HG03565 (cell line): Measurements from ENCODE around the gene DDX47.
A peak's percentile ranks its signal among the peaks of the same experiment; 100 is the strongest.
"Not testable (repeated sequence)": the region's sequence is repeated elsewhere in the genome, so short reads cannot be mapped to it uniquely, and the experiment has no call there.

Source experiments
- ATAC-seq: cut with Tn5 transposase; IDR thresholded peaks from one replicate; pipeline ENCODE4 v1.9.1; 2021; ENCODE audit warnings: mild to moderate bottlenecking, moderate library complexity; ENCODE audit not compliant: unreplicated experiment

The DDX47 gene

DNA sequence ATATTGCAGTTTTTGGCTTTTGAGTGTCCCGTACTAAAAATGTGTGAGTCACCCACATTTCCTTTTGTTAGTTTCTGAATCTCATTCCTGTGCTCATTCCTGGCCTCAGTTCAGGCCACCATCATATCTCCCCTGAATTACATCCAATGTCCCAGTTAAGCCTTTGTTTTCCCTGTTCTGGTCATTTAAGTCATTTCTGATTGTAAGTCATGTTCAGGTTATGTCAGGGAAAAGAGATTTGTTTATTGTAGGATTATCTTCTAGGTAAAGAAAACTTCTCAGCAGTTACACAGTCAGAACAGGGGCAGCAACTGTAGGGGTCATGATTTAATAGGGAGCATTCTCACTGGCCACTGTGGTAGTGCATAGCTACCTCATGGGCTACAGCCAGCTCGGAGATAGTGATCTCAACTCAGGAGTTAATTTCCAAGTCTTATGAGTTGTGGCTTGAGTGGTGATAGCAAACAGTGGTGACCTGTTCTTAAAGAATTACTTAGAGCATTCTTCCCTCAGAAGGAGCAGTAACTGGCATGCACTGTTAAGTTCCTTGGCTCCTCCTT is 6.7 kb downstream of the DDX47 start:
- no peak for ATAC-seq

DNA sequence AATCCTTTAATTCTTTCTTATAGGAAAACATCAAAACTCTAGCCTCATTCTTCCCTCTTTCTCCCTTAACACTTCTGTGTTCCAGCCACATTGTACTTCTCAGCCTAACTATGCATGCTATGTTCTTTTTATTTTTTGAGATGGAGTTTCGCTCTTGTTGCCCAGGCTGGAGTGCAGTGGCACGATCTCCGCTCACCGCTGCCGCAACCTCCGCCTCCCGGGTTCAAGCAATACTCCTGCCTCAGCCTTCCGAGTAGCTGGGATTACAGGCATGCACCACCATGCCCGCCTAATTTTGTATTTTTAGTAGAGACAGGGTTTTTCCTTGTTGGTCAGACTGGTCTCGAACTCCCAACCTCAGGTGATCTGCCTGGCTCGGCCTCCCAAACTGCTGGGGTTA is 7.2 kb downstream of the DDX47 start:
- ATAC-seq: not testable (repeated sequence)

DNA sequence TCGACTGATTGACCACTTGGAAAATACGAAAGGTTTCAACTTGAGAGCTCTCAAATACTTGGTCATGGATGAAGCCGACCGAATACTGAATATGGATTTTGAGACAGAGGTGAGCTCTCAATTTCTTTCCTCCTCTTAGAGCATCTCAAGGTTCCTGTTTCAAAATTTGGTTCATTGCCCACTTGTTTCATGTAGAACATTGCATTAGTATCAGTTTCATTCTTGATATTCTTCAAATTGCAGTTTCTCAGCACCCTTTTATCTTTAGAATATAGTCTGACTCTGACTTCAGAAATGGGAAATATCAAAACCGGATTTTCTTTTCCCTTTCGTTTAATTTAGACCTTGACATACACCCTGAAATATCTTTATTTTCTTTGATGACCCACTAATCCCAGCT is 8.8 kb downstream of the DDX47 start:
- peak; percentile 56 for ATAC-seq

DNA sequence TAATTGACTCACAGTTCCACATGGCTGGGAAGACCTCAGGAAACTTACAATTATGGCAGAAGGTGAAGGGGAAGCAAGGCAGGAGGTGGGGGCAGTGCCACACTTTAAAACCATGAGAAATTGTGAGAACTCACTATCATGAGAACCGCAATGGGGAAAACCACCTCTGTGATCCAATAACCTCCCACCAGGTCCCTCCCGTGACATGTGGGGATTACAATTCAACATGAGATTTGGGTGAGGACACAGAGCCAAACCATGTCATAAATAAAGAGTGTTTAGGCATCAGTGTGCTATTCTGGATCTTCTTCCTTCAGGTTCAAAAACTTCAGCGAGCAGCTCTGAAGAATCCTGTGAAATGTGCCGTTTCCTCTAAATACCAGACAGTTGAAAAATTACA is 9.7 kb downstream of the DDX47 start:
- no peak for ATAC-seq

DNA sequence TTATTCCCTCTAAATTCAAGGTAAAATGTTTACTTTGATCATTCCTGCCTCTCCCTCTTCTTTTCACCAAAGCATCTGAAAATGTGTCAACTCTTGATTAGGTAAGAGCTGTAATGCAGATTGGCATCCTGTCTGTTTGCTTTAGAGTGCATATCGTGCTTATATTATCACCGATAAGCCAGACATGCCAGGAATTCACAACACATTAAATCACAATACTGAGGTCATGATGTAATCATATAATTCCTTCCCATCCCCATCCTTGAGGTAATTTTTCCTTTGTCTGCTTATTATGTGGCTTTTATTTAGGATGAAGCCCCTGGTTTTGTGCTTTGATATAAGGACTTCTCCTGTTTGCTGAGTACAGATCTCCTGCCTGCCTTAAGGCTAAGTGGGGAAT is 10.2 kb downstream of the DDX47 start:
- ATAC-seq: no peak

DNA sequence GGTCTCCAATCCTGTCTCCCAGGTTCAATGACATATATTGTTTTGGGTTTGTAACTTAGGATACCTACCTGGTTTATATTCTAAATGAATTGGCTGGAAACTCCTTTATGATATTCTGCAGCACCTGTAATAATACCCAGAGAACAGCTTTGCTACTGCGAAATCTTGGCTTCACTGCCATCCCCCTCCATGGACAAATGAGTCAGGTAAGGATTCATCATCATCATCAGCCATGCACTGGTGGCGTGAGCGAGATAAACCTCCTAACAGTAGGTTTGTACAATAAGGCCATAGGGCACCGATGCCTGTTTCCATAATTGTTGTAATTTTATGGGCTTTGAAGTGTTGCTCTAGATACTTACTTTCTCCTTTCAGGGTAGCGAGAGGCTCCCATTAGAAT is 10.7 kb downstream of the DDX47 start:
- ATAC-seq: no peak

DNA sequence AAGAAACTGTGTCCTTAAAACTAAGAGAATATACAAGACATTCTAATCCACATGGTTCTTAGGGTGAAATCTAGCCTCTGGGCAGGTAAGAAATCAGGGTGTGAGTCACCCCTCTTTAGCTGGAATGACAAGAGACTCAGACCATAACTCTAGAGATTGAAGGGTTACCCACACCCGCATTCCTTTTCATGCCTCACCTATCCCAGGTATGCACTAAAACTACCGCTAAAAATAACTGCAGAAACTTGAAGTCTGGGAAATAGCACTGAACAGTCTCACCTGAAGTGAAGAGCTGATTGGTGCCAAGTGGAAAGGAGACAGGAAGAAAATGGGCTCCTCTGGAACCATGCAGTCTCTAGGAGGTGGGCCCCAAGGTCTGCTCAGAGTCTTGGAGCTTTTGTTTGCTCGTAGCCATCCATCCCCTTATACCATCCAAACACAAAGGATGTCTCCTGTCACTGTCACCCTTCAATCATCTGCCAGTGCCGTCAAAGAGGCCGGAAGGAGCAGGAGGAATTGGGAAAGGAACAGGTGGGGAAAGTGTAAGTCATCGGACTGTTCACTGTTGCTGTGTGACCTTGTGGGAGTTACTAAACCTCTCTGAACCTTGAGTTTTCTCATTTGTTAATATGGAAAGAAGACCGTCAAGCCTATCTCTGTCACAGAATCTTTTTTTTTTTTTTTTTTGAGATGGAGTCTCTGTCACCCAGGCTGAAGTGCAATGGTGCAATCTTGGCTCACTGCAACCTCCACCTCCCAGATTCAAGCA is 22.4 kb downstream of the DDX47 start:
- ATAC-seq: no peak

DNA sequence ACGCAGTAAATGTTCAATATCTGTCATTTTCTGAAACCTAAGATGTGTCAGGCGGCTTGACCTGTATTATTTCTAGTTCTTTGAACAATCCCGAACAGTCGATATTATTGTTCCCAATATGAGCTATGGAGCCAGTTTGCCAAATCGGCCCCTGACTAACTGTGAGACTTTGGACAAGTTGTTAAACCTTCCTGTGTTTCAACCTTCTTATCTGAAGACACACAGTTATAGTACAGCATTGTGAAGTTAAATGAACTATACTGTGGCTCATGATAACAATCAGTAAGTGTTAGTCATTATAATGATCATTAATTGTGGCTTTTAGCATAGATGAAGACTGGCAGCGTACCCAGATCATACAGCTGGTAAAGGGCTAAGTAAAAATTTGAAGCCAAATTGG is 23.4 kb downstream of the DDX47 start:
- no peak for ATAC-seq

DNA sequence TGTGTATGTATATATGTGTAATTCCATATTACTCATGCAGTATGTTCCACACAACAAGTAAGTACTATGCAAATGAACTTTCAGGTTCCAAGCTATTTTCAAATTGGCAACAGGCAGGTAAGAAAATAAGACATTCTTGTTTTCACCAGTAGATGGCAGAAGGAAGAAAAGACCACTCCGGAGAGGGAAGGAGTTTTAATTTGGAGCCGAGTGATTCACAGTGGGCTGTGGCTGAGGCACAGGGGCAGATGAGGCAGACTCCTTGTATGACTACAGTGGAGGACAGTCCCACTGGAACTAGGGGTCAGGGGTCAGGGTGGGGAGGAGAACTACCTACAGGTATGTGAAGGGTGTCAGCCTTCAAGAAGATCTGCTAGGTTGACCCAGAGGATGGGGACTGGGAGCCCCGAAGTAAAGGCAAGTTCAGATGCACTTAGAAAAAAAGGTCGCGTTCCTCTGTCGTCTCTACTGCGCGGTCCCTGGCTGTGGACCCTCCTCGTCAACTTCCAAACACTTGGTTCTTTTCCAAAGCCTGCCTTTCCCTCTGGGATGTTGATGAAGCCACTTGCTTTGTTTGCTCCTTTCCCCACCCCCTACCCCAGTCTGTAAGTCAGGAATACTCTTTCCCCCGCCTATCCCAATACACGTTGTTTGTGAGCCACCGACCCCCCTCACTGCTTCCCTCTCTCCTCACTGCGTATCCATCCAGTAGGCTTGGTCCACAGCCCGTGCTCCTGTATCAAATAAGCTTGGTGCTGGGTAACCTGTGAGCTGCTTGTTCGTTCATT is 24.1 kb downstream of the DDX47 start:
- no peak for ATAC-seq

DNA sequence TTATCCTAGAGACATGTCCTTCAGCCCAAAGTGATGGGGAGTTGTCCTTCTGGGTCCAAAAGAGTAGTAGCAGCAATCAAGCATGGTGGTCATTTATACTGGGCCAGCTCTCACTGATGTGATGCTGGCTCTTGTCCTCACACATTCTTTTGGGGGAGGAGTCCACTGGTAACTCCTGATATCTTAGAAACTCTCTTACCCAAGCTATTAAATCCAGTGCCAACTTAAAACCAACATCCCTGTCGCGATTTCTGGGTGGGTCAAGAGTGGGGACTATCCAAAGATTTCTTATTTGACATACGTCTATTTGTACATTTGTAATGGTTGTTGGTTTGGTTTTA is 24.6 kb downstream of the DDX47 start:
- ATAC-seq: no peak

DNA sequence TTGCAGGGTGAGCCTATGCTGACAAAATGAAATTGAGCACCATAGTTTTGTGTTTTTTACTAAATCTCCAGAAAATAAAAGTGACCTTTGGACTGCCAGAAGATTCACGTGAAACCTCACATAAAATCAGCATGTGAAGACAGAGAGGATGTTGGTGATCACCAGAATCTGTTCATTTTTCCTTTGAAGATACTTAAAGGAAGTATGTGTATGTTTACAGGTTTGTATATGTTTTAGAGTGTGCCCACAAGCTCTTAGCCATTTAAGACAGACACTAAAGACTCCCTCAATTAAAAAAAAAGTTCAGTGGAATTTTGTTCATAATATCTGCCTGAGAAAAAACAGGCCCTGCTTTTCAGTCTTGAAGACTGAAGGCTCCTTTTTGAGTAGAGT is 25.9 kb downstream of the DDX47 start:
- no peak for ATAC-seq

DNA sequence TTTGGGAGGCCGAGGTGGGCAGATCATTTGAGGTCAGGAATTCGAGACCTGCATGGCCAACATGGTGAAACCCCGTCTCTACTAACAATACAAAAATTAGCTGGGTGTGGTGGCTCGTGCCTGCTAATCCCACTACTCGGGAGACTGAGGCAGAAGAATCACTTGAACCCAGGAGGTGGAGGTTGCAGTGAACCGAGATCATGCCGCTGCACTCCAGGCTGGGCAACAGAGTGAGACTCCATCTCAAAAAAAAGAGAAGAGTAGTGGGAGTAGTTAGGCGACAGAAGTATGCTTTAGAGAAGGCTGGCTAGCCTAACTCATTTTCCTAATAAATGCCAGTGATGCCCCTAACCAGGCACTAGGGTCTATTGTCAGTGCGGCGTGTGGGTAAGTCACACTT is 26.3 kb downstream of the DDX47 start:
- not testable (repeated sequence) for ATAC-seq

DNA sequence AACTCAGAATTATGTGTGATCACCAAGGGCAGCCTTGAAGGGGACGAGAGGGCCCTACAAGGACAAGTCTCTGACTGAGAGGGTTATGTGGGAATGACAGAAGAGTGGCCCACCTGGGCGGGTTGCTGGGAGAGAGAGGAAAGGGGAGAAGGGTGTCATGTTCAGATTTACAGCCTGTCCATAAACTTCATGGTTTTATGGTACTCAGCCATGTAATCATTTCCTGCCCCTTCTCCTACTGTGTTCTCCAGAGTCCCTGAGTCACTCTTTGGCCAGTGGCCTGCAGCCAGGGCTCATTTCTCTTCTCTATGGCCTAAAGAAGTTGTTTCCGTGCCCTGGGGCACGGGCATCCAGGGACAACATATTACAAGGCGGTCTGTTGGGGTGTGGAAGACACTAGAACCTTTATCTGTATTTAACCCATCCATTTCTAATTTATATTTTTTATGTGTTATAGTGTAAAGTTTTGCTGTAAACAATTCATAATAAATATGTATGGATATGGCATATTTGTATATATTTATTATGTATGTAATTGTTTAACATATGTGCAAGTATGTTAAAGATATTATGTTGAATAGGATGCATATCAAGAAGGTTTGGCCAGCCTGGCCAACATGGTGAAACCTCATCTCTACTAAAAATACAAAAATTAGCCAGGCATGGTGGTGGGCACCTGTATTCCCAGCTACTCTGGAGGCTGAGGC is 26.9 kb downstream of the DDX47 start:
- no peak for ATAC-seq

DNA sequence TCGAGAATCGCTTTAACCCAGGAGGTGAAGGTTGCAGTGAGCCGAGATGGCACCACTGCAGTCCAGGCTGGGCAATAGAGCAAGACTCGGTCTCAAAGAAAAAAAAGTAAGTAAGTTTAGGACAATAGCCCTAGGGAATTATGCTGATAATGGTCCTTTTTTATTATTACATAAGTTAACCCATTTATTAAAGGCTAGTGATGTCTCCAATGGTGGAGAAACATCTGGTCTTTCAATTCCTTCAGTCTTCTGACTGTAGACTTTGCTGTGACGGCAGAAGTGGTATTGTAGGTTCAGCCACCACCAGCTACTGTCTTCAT is 27.4 kb downstream of the DDX47 start:
- no peak for ATAC-seq

DNA sequence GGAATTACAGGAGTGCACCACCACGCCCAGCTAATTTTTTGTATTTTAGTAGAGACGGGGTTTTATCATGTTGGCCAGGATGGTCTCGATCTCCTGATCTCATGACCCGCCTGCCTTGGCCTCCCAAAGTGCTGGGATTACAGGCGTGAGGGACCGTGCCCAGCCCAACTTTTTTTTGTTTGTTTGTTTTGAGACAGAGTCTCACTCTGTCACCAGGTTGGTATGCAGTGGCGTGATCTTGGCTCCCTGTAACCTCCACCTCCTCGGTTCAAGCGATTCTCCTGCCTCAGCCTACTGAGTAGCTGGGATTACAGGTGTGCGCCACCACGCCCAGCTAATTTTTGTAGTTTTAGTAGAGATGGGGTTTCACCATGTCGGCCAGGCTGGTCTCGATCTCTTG is 28.3 kb downstream of the DDX47 start:
- ATAC-seq: not testable (repeated sequence)

DNA sequence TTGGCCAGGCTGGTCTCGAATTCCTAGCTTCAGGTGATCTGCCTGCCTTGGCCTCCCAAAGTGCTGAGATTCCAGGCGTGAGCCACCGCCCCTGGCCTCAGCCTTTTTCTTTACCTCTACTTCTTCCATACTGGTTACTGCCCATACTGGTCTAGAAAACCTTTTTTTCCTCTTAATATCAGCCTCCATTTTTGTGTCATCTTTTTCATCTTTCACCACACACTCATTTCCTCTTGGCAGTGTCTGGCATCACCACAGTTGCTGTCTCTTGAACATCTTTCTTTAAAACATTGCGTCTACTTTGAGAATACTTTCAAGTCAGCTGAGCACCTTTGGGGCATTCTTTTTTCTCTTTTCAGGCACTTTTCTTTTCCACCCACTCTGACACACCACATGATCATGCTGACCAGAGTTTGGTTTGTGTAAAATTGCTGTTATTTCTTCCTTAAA is 32.7 kb downstream of the DDX47 start:
- no peak for ATAC-seq

DNA sequence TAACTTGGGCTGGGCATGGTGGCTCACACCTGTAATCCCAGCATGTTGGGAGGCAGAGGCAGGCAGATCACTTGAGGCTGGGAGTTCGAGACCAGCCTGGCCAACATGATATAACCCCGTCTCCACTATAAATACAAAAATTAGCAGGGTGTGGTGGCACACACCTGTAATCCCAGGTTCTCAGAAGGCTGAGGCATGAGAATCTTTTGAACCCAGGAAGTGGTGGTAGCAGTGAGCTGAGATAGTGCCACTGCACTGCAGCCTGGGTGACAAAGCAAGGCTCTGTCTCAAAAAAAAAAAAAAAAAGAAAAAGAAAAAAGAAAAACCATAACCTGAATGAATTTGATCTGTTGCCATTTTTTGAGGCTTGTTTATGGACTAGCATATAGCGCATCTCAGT is 33.6 kb downstream of the DDX47 start:
- not testable (repeated sequence) for ATAC-seq

DNA sequence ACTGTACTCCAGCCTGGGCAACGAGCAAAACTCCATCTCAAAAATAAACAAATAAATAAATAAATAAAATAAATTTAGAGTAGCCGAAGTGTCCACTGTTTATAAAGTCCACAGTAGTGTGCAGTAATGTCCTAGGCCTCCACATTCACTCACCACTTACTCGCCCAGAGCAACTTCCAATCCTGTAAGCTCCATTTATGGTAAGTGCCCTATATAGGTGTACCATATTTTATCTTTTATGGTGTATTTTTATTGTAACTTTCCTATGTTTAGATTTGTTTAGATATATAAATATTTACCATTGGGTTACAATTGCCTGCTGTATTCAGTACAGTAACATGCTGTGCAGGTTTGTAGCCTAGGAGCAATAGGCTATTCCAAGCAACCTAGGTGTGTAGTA is 40.3 kb downstream of the DDX47 start:
- no peak for ATAC-seq

DNA sequence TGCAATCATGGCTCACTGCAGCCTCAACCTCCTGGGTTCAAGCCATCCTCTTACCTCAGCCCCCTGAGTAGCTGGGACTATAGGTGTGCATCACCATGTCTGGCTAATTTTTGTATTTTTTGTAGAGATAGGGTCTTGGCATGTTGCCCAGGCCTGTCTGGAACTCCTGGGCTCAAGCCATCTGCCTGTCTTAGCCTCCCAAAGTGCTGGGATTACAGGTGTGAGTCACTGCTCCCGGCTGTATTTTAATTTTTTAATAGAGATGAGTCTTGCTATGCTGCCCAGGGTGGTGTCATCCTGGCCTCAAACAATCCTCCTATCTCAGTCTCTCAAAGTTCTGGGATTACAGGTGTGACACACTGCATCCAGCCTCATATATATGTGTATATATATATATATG is 46.5 kb downstream of the DDX47 start:
- ATAC-seq: no peak

DNA sequence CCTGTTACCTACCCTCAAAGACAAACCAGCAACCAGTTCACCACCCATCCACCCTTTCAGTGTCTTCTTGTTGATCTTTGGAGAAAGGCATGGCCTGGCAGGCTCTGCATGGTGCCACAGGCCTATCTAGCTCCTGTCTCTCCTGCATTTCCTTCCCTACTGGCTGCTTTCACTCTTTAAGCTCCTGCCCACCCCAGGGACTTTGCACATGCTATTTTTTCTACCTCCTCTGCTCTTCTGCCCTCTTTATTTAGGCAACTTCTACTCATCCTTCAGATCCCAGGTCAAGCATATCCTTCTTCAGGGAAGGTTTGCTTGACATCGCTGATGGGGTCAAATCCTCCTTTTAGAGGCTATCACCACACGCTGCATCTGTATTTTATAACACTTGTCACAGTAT is 51.1 kb downstream of the DDX47 start:
- ATAC-seq: no peak

DNA sequence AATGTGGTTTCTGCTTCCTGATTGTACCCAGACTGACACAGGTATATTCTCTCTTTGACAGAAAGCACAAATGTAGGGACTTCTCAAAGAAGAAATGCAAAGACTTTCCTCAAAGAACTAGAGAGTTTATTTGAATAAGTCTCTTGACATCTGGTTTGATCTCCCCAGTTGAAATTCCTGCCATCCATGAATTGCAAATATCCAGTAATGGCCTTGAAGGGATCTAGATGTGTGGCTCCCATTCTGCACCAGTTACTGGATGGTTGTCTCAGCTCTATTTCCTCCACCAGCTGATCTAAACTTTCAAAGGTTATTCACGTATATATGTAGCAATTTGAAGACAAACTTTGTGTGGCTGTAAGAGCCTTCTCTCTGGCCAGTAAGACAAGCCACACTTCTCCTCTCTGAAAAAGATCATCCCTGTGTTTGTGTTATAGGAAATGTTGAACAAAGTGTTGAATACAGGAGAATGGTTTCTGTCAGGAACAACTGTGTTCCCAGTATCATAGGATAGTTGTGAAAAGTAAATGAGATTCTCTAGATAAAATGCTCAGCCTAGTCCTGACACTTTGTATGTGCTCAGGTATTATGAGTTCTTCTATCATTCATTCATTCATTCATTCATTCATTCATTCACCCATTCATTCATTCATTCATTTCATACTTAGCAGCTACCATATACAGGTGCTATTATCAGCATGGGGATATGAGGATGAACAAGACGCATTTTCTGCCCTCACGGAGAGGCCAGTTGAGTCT is 55.5 kb downstream of the DDX47 start:
- no peak for ATAC-seq
